ENCODE data around the gene CUL2. TPM values are rescaled to one million over a fixed set of nuclear protein-coding genes. Genes with fewer than 3 reads are reported as not detected.

CUL2 gene
- total RNA-seq, 1 experiment from 2014 or later = 36.1 TPM

DNA sequence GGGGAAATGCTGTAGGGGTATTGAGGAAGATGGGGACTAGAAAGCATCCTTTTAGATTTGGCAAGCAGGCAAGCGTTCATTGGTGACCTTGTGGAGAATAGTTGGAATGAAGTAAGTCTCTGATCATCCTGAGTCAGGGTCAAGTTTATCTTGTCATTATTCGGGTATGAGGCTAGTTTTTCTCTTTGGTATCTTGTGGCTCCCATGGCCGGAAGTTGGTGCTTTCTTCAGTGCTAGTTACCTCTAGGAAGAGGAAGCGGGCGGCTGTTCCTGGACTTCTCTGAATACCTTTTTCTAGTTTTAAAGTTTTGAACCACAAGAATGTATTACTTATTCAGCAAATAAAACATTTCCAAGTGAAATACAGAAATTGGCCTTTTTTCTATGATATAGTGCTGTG lies 45.7 kb upstream of the CUL2 start:
- no peak overlapping the region for H3K27ac ChIP-seq (ENCODE audit: low read depth, low read length)
- no TSS peak for BruUV-seq (replicated peaks)
- POLR2A ChIA-PET = no interaction called here

More for the DNA sequence above, 45.7 kb upstream of the CUL2 start:
- H3K4me2 ChIP-seq (ENCODE audit: low read length) = no peak overlapping the region
- ChIA-PET CTCF (no interaction called here), RAD21 (ENCODE audit: low non-redundant PET in 1 of 2, low total read pairs in 2 of 2, uncharacterized antibody in 2 of 2, unreplicated experiment in 2 of 2) (no interaction called here)
- no peak overlapping the region for H3K4me3 ChIP-seq (replicated peaks in 1 of 2; ENCODE audit: low read depth in 1 of 2, low read length in 2 of 2)
- no peaks in the 10 kb centered on the region for H3K36me3 ChIP-seq (ENCODE audit: control insufficient read depth in 1 of 2, insufficient read depth in 2 of 2, low read length in 2 of 2)
- no peaks in the 10 kb centered on the region for H3K4me1 ChIP-seq (ENCODE audit: control insufficient read depth in 1 of 2, insufficient read depth in 2 of 2, low read length in 2 of 2)
- H2AFZ ChIP-seq (ENCODE audit: low read depth, low read length, poor library complexity, severe bottlenecking) = no peak overlapping the region
- ATAC-seq (no peak), DNase-seq (ENCODE audit: low read depth, low spot score) (no peak)
- intact Hi-C loops (cut with micrococcal nuclease) = no loop called here
- no peaks in the 10 kb centered on the region for H3K9me3 ChIP-seq (ENCODE audit: control insufficient read depth in 1 of 2, insufficient read depth in 1 of 2, low read depth in 1 of 2, low read length in 2 of 2)
- peaks cover 1% of the 10 kb centered on the region; the same call in 1 of the 2 replicates for H3K79me2 ChIP-seq (ENCODE audit: insufficient read depth, low read length)
- no peaks in the 10 kb centered on the region for H3K9me2 ChIP-seq (ENCODE audit: insufficient read depth)
- H3K27me3 ChIP-seq (ENCODE audit: insufficient read depth, low read length) = no peaks in the 10 kb centered on the region
- H3K9ac ChIP-seq (ENCODE audit: low read length) = no peak overlapping the region
- H4K20me1 ChIP-seq (ENCODE audit: insufficient read depth) = no peaks in the 10 kb centered on the region
- TF ChIP-seq TCF7L2 (IDR thresholded peaks at IDR 0.05; ENCODE audit: borderline replicate concordance, extremely low read depth, insufficient read depth, insufficient read length) (no peak), EZH2 (IDR thresholded peaks at IDR 0.05) (no peak), SP1 (IDR thresholded peaks at IDR 0.05; ENCODE audit: low read depth) (no peak), JUND (IDR thresholded peaks at IDR 0.05) (no peak), ZNF274 (IDR thresholded peaks at IDR 0.05; ENCODE audit: low read depth, low read length) (no peak), YY1 (IDR thresholded peaks at IDR 0.05; ENCODE audit: extremely low read depth, insufficient replicate concordance, low read depth, low read length) (no peak), ELF1 (IDR thresholded peaks at IDR 0.05; ENCODE audit: borderline replicate concordance, low read depth) (no peak), EZH2phosphoT487 (IDR thresholded peaks at IDR 0.05; ENCODE audit: borderline replicate concordance) (no peak), ZFX (IDR thresholded peaks at IDR 0.05) (no peak), POLR2A (IDR thresholded peaks at IDR 0.05; ENCODE audit: borderline replicate concordance, extremely low read depth, insufficient read depth, insufficient read length) (no peak)
- TF ChIP-seq, protein P1, sequence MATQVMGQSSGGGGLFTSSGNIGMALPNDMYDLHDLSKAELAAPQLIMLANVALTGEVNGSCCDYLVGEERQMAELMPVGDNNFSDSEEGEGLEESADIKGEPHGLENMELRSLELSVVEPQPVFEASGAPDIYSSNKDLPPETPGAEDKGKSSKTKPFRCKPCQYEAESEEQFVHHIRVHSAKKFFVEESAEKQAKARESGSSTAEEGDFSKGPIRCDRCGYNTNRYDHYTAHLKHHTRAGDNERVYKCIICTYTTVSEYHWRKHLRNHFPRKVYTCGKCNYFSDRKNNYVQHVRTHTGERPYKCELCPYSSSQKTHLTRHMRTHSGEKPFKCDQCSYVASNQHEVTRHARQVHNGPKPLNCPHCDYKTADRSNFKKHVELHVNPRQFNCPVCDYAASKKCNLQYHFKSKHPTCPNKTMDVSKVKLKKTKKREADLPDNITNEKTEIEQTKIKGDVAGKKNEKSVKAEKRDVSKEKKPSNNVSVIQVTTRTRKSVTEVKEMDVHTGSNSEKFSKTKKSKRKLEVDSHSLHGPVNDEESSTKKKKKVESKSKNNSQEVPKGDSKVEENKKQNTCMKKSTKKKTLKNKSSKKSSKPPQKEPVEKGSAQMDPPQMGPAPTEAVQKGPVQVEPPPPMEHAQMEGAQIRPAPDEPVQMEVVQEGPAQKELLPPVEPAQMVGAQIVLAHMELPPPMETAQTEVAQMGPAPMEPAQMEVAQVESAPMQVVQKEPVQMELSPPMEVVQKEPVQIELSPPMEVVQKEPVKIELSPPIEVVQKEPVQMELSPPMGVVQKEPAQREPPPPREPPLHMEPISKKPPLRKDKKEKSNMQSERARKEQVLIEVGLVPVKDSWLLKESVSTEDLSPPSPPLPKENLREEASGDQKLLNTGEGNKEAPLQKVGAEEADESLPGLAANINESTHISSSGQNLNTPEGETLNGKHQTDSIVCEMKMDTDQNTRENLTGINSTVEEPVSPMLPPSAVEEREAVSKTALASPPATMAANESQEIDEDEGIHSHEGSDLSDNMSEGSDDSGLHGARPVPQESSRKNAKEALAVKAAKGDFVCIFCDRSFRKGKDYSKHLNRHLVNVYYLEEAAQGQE (IDR thresholded peaks at IDR 0.05; ENCODE audit: low read depth) = no peak

Data from HCT116 (cell line).